OCI-LY7 (cell line): ENCODE measurements around the gene KDM1B.

ENCODE experiments used
- EZH2phosphoT487 ChIP-seq: fragments of 200-600 bp; sonication (generic); IDR thresholded peaks from 2 replicates; pipeline ENCODE4 v1.6.1; 2018; ENCODE audit warnings: low read depth, borderline replicate concordance, mild to moderate bottlenecking, mixed run types, antibody characterized with exemption, low read length, moderate library complexity, mixed read lengths
- TF ChIP-seq, protein P1 (sequence below): fragments of 200-600 bp; sonication (generic); conservative IDR thresholded peaks from 2 replicates; pipeline ENCODE4 v1.5.1; 2014; ENCODE audit warnings: mild to moderate bottlenecking, antibody characterized with exemption, low read length, moderate library complexity, mixed read lengths

DNA sequence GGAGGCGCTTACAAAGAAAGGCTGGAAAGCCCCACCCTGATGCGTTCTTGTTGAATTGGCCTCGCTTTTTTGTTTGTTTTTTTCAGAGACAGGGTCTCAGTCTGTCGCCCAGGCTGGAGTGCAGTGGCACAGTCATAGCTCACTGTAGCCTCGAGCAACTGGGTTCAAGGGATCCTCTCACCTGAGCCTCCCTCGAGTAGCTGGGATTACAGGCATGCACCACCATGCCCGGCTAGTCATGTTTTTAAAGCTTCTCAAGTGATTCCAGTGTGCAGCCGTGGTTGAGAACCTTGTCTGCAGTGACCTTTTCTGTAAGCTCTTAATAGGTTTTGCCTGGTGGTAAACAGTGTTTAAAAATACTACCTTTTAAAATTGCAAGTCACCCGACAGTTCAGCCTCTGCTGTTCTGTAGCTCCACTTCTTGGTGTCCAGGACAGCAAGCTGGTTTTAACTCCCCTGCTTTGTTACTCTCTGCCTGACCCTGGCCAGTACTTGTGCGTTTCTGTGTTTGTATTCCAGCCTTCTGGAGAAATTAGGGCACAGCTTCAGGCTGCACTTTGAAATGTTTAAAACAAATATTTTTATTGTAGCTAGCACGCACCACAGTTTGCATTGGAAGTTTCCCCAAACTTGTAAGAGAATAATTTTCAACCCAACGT, 54.4 kb downstream of the KDM1B start:
- TF ChIP-seq, protein P1, sequence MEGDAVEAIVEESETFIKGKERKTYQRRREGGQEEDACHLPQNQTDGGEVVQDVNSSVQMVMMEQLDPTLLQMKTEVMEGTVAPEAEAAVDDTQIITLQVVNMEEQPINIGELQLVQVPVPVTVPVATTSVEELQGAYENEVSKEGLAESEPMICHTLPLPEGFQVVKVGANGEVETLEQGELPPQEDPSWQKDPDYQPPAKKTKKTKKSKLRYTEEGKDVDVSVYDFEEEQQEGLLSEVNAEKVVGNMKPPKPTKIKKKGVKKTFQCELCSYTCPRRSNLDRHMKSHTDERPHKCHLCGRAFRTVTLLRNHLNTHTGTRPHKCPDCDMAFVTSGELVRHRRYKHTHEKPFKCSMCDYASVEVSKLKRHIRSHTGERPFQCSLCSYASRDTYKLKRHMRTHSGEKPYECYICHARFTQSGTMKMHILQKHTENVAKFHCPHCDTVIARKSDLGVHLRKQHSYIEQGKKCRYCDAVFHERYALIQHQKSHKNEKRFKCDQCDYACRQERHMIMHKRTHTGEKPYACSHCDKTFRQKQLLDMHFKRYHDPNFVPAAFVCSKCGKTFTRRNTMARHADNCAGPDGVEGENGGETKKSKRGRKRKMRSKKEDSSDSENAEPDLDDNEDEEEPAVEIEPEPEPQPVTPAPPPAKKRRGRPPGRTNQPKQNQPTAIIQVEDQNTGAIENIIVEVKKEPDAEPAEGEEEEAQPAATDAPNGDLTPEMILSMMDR: no peak
- TF ChIP-seq EZH2phosphoT487: no peak
